G401 (cell line): Measurements from ENCODE around the gene IST1. TPM values are rescaled to one million over a fixed set of nuclear protein-coding genes. Genes with fewer than 3 reads are reported as not detected.

Experiments
- DNase-seq: peaks from one replicate; pipeline ENCODE4 v3.0.0-alpha.2; 2015; ENCODE audit warnings: low spot score
- in situ Hi-C: cut with HindIII; loops from 2 replicates; pipeline ENCODE4 v1.10.0; 2016; ENCODE audit warnings: low sequenced_read_pairs, mixed read lengths
- total RNA-seq: library from RNA; depleted of rRNA; stranded (reverse); fragments of >200 nt; shearing (Covaris generic); gene quantifications from 2 replicates; pipeline ENCODE4 v1.2.3, GENCODE V29; 2014; rRNA removed

The IST1 gene
- total RNA-seq, 1 experiment from 2014 or later = 187 TPM

DNA sequence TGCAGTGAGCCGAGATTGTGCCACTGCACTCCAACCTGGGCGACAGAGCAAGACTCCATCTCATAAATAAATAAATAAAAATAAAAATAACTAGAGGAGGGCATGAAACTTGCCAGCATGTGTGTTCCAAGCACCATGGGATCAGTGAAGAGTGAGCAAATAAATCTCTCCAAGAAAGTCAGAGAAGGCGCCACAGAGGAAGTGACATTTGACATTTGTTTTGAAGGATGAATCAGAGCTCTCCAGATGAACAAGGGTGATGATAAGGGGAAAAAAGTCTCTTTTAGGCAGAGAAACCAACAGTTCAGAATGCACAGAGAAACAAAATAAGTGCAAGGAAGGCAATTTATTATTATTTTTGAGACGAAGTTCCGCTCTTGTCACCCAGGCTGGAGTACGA lies 50.3 kb downstream of the IST1 start:
- in situ Hi-C loops = no loop called here
- no peak for DNase-seq

- in situ Hi-C loops = no loop called here
- no peak for DNase-seq
These were observed 57.5 kb downstream of the IST1 start for GRCh38 chr16:71952825-71953224.

DNA sequence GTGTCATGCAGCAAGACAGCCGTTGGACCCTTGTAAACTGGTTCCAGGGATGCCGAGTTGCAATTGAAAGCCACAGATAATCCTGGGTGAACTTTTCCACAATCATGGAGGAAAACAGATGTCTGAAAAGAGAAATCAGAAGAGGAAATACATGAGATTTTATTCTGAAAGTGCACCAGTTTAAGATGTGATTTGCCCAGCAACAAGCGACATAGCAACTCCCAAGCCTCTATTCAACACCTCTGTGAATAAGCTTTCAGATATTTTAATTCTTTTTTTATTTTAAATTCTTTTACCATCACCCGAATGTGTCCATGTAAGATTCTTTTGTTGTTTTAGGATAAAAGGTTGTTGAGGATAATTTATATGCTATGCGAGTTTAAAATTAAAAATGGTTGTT lies 58.8 kb downstream of the IST1 start:
- in situ Hi-C loops = no loop called here
- DNase-seq = no peak

DNA sequence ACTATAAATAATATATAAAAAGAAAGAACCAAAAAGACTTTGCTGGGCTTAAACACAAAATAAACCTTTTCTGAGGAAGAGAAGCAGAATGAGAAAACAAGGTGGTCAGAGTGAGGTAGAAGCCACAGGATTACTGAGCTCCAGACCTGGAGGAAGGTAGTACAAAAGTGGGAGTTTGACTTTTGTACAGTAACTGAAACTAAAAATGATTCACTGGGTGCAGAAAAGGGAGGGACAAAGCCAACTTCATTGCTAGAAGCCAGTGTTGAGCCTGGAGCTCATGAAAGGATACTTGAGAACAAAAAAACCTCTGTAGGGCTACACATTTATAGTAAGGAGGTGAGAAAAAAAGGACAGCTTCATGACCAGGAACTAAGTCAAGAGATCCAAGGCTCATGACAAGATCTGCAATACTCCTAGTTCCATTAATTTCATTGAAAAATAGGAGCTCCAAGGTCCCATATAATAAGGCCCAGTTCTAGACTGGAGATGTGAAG lies 59.4 kb downstream of the IST1 start:
- DNase-seq = no peak
- in situ Hi-C loops = no loop called here

- no peak for DNase-seq
These were observed 61.2 kb downstream of the IST1 start for GRCh38 chr16:71956486-71956885.

DNA sequence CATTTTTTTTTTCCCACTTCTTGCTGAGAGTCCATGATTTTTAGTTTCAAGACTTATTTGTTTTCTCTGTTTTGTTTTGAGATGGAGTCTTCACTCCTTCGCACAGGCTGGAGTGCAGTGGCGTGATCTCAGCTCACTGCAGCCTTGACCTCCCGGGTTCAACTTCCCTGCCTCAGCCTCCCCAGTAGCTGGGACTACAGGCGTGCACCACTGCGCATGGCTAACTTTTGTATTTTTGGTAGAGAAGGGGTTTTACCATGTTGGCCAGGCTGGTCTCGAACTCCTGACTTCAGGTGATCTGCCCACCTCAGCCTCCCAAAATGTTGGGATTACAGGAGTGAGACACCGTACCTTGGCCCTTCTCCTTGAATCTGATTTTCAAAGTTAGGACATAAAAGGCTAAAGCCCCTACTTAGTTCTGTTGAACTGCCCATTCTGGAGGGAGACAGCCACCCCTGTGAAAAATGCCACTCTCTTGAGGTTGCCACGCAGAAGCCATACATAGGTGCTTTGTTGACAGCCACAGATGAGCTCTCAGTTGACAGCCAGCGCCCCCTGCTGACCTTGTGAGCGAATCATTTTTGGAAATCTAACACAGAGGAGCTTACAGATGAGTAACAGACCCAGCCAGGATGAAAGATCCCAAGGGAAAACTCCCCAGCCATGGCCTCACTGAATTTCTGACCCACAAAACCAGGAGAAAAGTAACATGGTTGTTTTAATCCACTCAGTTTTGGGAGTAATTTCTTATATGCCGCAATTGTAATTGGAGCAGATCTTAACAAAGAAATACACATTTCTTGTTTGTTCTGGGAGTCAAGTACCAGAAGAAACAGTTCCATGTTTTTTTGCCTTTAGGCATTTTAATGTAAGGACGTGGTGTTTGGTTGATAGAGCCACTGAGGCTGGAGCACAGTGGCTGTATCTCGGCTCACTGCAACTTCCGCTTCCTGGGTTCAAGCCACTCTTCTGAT lies 66.0 kb downstream of the IST1 start:
- in situ Hi-C loops = no loop called here
- DNase-seq = peak; percentile 79

More at GRCh38 chr16:71956486-71956885, 61.2 kb downstream of the IST1 start:
- in situ Hi-C loops = no loop called here

- in situ Hi-C loops = no loop called here
- no peak for DNase-seq
These were observed 68.0 kb downstream of the IST1 start for GRCh38 chr16:71963125-71963875.

DNA sequence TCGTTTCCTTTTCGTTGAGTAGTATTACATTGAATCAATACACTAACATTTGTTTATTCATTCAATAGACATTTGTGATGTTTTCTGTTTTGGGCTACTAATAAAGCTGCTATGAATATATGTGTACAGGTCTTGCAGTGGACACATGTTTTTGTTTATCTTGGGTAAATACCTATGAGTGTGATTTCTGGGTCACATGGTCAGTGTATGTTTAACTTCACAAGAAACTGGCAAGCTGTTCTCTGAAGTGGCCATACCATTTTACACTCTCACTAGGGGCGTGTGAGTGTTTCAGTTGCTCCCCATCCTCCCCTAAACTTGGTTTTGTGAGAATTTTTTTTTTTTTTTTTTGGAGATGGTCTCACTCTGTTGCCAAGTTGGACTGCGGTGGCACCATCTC lies 69.9 kb downstream of the IST1 start:
- in situ Hi-C loops = no loop called here
- DNase-seq = no peak

DNA sequence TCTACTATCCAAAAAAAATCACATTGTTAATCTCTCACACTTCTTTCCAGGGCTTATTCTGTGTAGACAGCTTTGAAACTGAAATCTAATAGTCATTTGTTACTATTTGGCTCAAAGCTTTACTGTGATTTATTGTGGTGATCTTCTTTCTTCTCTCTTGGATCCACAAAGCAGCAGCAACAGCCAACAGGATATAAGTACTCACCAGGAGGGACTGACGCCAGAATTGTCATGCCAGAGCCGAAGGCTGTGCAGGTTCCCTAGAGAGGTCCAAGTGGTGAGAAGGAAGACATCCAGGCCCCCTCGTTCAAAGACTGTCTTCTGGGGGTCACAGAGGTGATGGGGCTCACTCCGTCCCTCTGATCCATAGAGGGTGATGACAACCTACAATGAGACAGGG lies 71.6 kb downstream of the IST1 start:
- in situ Hi-C loops = no loop called here
- no peak for DNase-seq

- in situ Hi-C loops = no loop called here
These were observed 74.0 kb downstream of the IST1 start for GRCh38 chr16:71969353-71969752.

DNA sequence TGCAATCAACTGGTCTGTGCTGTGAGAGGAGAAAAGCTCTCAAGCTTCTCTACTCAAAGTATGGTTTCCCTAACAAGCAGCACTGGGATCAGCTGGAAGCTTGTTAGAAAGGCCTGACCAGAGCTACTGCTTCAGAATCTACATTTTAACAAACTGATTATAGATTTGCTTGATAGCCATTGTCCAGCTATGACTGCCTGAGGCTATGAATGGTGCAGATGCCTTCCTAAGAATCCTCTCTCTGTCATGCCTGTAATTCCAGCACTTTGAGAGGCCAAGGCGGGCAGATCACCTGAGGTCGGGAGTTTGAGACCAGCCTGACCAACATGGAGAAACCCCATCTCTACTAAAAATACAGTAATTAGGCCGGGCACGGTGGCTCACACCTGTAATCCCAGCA lies 76.2 kb downstream of the IST1 start:
- DNase-seq = no peak
- in situ Hi-C loops = no loop called here

More at GRCh38 chr16:71969353-71969752, 74.0 kb downstream of the IST1 start:
- DNase-seq = no peak

DNA sequence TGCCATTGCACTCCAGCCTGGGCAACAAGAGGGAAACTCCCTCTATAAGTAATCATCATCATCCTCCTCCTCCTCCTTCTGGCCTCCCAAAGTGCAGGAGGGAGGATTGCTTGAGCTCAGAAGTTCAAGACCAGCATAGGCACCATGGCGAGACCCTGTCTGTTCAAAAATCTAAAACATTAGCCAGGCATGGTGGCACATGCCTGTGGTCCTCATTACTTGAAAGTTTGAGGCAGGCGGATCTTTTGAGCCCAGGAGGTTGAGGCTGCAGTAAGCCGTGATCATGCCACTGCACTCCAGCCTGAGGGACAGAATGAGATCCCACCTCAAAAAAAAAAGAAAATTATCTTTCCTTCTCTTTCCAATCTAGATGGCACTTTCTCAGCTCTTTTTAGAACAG lies 77.0 kb downstream of the IST1 start:
- DNase-seq = no peak
- in situ Hi-C loops = no loop called here

- DNase-seq = no peak
- in situ Hi-C loops = no loop called here
These were observed 77.7 kb downstream of the IST1 start for GRCh38 chr16:71973001-71973400.

DNA sequence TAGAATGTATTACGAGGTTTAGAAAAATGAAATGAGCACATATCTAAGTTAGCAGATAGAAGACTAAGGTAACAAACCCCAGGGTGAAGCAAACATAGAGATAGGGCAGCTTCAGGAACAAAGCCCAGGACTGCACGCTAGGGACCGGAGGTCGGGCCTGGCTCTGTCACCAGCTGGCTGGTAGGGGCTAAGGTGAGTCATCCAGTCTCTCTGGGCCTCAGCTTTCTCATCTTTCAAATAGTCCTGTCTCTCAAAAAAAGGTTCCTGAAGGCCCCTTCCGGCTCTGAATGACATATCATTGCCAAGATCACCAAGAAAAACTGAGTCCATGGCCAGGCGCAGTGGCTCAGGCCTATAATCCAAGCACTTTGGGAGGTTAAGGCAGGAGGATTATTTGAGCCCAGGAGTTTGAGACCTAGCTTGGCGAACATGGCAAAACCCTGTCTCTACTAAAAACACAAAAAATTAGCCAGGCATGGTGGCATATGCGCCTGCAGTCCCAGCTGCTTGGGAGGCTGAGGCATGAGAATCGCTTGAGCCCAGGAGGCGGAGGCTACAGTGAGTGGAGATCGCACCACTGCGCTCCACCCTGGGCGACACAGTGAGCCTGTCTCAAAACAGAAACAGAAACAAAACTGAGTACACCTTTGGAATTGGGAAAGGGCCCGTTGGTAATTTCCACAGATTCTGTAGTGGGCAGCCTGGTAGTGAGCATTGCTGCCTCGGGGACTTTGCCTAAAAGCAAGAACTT lies 78.9 kb downstream of the IST1 start:
- no peak for DNase-seq
- in situ Hi-C loops = no loop called here

Other genes with a start within 250 kb of the IST1 start
- 5.7 and 9.0 TPM in 2 replicates for gene PHLPP2, start 170.8 kb upstream of the IST1 start, total RNA-seq
- gene AP1G1, start 86.7 kb upstream of the IST1 start, total RNA-seq = 20.5 and 41.6 TPM in 2 replicates
- gene ATXN1L, start 49.6 kb upstream of the IST1 start, total RNA-seq = 5.7 and 6.8 TPM in 2 replicates
- gene ZNF821, start 11.3 kb upstream of the IST1 start, total RNA-seq = 24.7 and 27.7 TPM in 2 replicates
- not detected in 2 replicates for gene PKD1L3, start 104.9 kb downstream of the IST1 start, total RNA-seq
- gene DHODH, start 113.2 kb downstream of the IST1 start, total RNA-seq = 8.4 and 24.5 TPM in 2 replicates
- not detected in 2 replicates for gene HP, start 159.0 kb downstream of the IST1 start, total RNA-seq
- not detected in 2 replicates for gene HPR, start 167.7 kb downstream of the IST1 start, total RNA-seq
- gene TXNL4B, start 198.1 kb downstream of the IST1 start, total RNA-seq = 17.0 and 27.5 TPM in 2 replicates
- 46.6 and 71.0 TPM in 2 replicates for gene DHX38, start 198.3 kb downstream of the IST1 start, total RNA-seq